IMR-90 (cell line): Measurements from ENCODE around the gene WDR90. TPM values are rescaled to one million over a fixed set of nuclear protein-coding genes. Genes with fewer than 3 reads are reported as not detected.

Experiments
- ATAC-seq: fragments of 200-7000 bp; cut with Tn5 transposase; 2 replicates; pipeline ENCODE4 v1.9.1; 2020; ENCODE audit warnings: low read depth, mild to moderate bottlenecking, moderate library complexity
- BruUV-seq: library from RNA; stranded (reverse); fragments of 400-500 nt; replicated peaks from 2 replicates; lab custom pipeline; 2021; lab: Mats Ljungman, UMichigan
- CTCF ChIA-PET: fragments of 300-600 bp; formaldehyde crosslinking; extraction: SDS; loops from one replicate; lab custom pipeline; 2021; ENCODE audit warnings: antibody characterized with exemption; lab: Yijun Ruan, JAX
- POLR2A ChIA-PET: fragments of 300-600 bp; sonication (Branson Sonifier 250); formaldehyde crosslinking; loops from one replicate; lab custom pipeline; 2022; ENCODE audit warnings: antibody characterized with exemption; ENCODE audit not compliant: unreplicated experiment; lab: Charles Lee
- DNase-seq: peaks from one replicate; pipeline ENCODE4 v3.0.0; 2013
- H2AFZ ChIP-seq: replicated peaks from 2 replicates; pipeline ENCODE3; 2013; ENCODE audit warnings: low read length, mild to moderate bottlenecking; ENCODE audit not compliant: poor library complexity
- H2AK5ac ChIP-seq: 2 replicates; pipeline ENCODE4 v1.6.1; 2013; ENCODE audit warnings: low read depth, low read length, inconsistent platforms
- H2AK9ac ChIP-seq: replicated peaks from 2 replicates; pipeline ENCODE3; 2013; ENCODE audit warnings: mild to moderate bottlenecking, low read depth, low read length, moderate library complexity; ENCODE audit not compliant: poor library complexity
- H2BK120ac ChIP-seq: 2 replicates; pipeline ENCODE4 v1.6.1; 2013; ENCODE audit warnings: low read depth, low read length, inconsistent platforms
- H2BK15ac ChIP-seq: 3 replicates; pipeline ENCODE4 v1.6.1; 2013; ENCODE audit warnings: low read depth, low read length, inconsistent platforms
- H2BK20ac ChIP-seq: 2 replicates; pipeline ENCODE4 v1.6.1; 2013; ENCODE audit warnings: low read depth, mild to moderate bottlenecking, inconsistent platforms, low read length, moderate library complexity
- H2BK5ac ChIP-seq: 2 replicates; pipeline ENCODE4 v1.6.1; 2013; ENCODE audit warnings: mild to moderate bottlenecking, low read depth, low read length, inconsistent platforms; ENCODE audit not compliant: poor library complexity, severe bottlenecking
- H3K14ac ChIP-seq: replicated peaks from 2 replicates; pipeline ENCODE4 v1.6.1; 2013; ENCODE audit warnings: low read depth, low read length, inconsistent platforms
- H3K18ac ChIP-seq: 2 replicates; pipeline ENCODE4 v1.6.1; 2013; ENCODE audit warnings: low read depth, low read length, control low read depth
- H3K23ac ChIP-seq: 2 replicates; pipeline ENCODE4 v1.6.1; 2013; ENCODE audit warnings: low read depth, low read length, inconsistent platforms
- H3K27ac ChIP-seq: 2 replicates; pipeline ENCODE4 v1.5.1; 2013; ENCODE audit warnings: mild to moderate bottlenecking, control low read depth, low read length; ENCODE audit not compliant: insufficient read depth
- H3K27me3 ChIP-seq: 2 replicates; pipeline ENCODE4 v1.6.1; 2013; ENCODE audit warnings: low read length; ENCODE audit not compliant: control insufficient read depth, insufficient read depth
- H3K36me3 ChIP-seq: 2 replicates; pipeline ENCODE4 v1.6.1; 2013; ENCODE audit warnings: low read length, mixed read lengths; ENCODE audit not compliant: control insufficient read depth, insufficient read depth
- H3K4ac ChIP-seq: 2 replicates; pipeline ENCODE4 v1.6.1; 2013; ENCODE audit warnings: low read depth, low read length, inconsistent platforms
- H3K4me1 ChIP-seq: 2 replicates; pipeline ENCODE4 v1.6.1; 2013; ENCODE audit warnings: low read length, mixed read lengths; ENCODE audit not compliant: control insufficient read depth, insufficient read depth
- H3K4me2 ChIP-seq: 2 replicates; pipeline ENCODE4 v1.6.1; 2013; ENCODE audit warnings: low read depth, mild to moderate bottlenecking, control low read depth, low read length, moderate library complexity
- H3K4me3 ChIP-seq: 2 replicates; pipeline ENCODE4 v1.5.1; 2013; ENCODE audit warnings: low read depth, mild to moderate bottlenecking, control low read depth, low read length, moderate library complexity; ENCODE audit not compliant: insufficient read depth
- H3K56ac ChIP-seq: 2 replicates; pipeline ENCODE4 v1.6.1; 2013; ENCODE audit warnings: low read length, inconsistent platforms; ENCODE audit not compliant: insufficient read depth; ENCODE audit errors: extremely low read depth
- H3K79me1 ChIP-seq, 2 experiments: 2 replicates each; pipeline ENCODE4 v1.6.1; 2013; ENCODE audit warnings: low read length in 2 of 2, inconsistent platforms in 1 of 2, low read depth in 1 of 2
- H3K9ac ChIP-seq: 2 replicates; pipeline ENCODE4 v1.6.1; 2013; ENCODE audit warnings: low read depth, low read length, control low read depth
- H3K9me1 ChIP-seq: 2 replicates; pipeline ENCODE4 v1.6.1; 2013; ENCODE audit warnings: low read length, inconsistent platforms; ENCODE audit not compliant: insufficient read depth
- H3K9me3 ChIP-seq: 2 replicates; pipeline ENCODE4 v1.6.1; 2013; ENCODE audit warnings: low read length; ENCODE audit not compliant: control insufficient read depth, insufficient read depth
- H4K20me1 ChIP-seq: 2 replicates; pipeline ENCODE4 v1.6.1; 2013; ENCODE audit warnings: low read length, inconsistent platforms; ENCODE audit not compliant: insufficient read depth
- H4K5ac ChIP-seq: 2 replicates; pipeline ENCODE4 v1.6.1; 2013; ENCODE audit warnings: mild to moderate bottlenecking, low read depth, low read length, control low read depth
- H4K8ac ChIP-seq, 2 experiments: 2 replicates each; pipeline ENCODE4 v1.6.1; 2013; ENCODE audit warnings: low read depth in 2 of 2, low read length in 2 of 2, control low read depth in 1 of 2, inconsistent platforms in 1 of 2
- H4K91ac ChIP-seq: 2 replicates; pipeline ENCODE4 v1.6.1; 2013; ENCODE audit warnings: low read depth, low read length, inconsistent platforms; ENCODE audit not compliant: insufficient read depth
- CEBPB ChIP-seq: IDR thresholded peaks from 2 replicates; pipeline ENCODE4 v1.6.1; 2012; ENCODE audit warnings: low read depth, low read length, improper control_type of control experiment
- CTCF ChIP-seq: conservative IDR thresholded peaks from 2 replicates; pipeline ENCODE4 v1.5.1; 2012; ENCODE audit warnings: mild to moderate bottlenecking, low read depth, low read length, improper control_type of control experiment
- WGBS, 2 experiments: methylation state at CpG; one replicate each; pipeline versions ENCODE4 v1.1.5 to v1.1.7; 2013; ENCODE audit warnings: missing lambda C conversion rate in 2 of 2; ENCODE audit not compliant: insufficient read length in 1 of 2; ENCODE audit errors: extremely low coverage in 2 of 2; 5-methylcytosine and 5-hydroxymethylcytosine counted together
- dilution Hi-C: fragments of 300-500 bp; cut with HindIII; formaldehyde crosslinking; loops from one replicate; pipeline ENCODE4 v1.14.3; 2018; ENCODE audit warnings: low sequenced_read_pairs; ENCODE audit not compliant: unreplicated experiment
- in situ Hi-C: fragments of 300-500 bp; cut with MboI; formaldehyde crosslinking; loops from 3 replicates; pipeline ENCODE4 v1.14.3; 2019; ENCODE audit warnings: low sequenced_read_pairs, inconsistent platforms, mixed read lengths
- intact Hi-C: fragments of 100-400 bp; cut with micrococcal nuclease; formaldehyde crosslinking; loops from 2 replicates; pipeline ENCODE4 v1.10.0; 2022
- polyA plus RNA-seq, 3 experiments: library from polyadenylated mRNA; depleted of rRNA; stranded (reverse); fragments of >200 nt; gene quantifications; 2 replicates each; pipeline ENCODE4 v1.2.3, GENCODE V29; 2012; ENCODE audit warnings: low replicate concordance in 1 of 3
- total RNA-seq: library from RNA; depleted of rRNA; stranded (reverse); fragments of >200 nt; gene quantifications from 2 replicates; pipeline ENCODE4 v1.2.3, GENCODE V29; 2012

WDR90 gene
- total and polyA plus RNA-seq, 2 of the 4 experiments (the other 2 are of a cell fraction): 1.4 to 18.7 TPM

GRCh38 chr16:715477-716199, 66.5 kb downstream of the WDR90 start:
- H3K18ac ChIP-seq: no peak overlapping the region
- no peak overlapping the region for H2BK20ac ChIP-seq
- ChIA-PET CTCF (interaction anchor here (1.6 kb wide), 1 partner anchor 388 kb away, joined by 3 read pairs; no protein-coding TSS in a partner anchor), POLR2A (no interaction called here)
- no peaks in the 10 kb centered on the region for H3K9me1 ChIP-seq
- peak overlapping the region; percentile 70 for H3K4me3 ChIP-seq
- H3K4me2 ChIP-seq: peak overlapping the region; percentile 90
- H3K79me1 ChIP-seq: peaks cover 13 to 23% of the 10 kb centered on the region in 2 experiments
- H2AK9ac ChIP-seq: peak overlapping the region; percentile 94
- peaks cover 15% of the 10 kb centered on the region for H3K4me1 ChIP-seq
- H4K91ac ChIP-seq: no peak overlapping the region
- H3K36me3 ChIP-seq: no peaks in the 10 kb centered on the region
- WGBS, 2 experiments: 1% methylated on average over 45 of the region's 74 CpGs; no CpG with 5 or more reads in 1 of the 2 experiments
- dilution Hi-C loops (no loop called here), intact Hi-C loops (no loop called here), in situ Hi-C loops (loop anchor here (25.0 kb wide), 1 partner anchor 347 kb away; the partner anchor contains the start of gene SSTR5)
- ATAC-seq: peak; percentile 9
- no peak overlapping the region for H2BK5ac ChIP-seq
- no peaks in the 10 kb centered on the region for H3K9me3 ChIP-seq
- no peak overlapping the region for H2BK15ac ChIP-seq
- TF ChIP-seq CTCF: peak; percentile 38
- no peak for TF ChIP-seq CEBPB
- no peak overlapping the region for H3K14ac ChIP-seq
- no peak for DNase-seq
- peak overlapping the region; percentile 31; the same call in 1 of the 2 replicates for H3K23ac ChIP-seq
- peak overlapping the region; percentile 0; the same call in 1 of the 2 replicates for H2AK5ac ChIP-seq
- H4K5ac ChIP-seq: no peak overlapping the region
- no peak overlapping the region for H3K56ac ChIP-seq
- no TSS peak for BruUV-seq
- H3K4ac ChIP-seq: 0 out of 2 replicates have a peak overlapping the region, but pooled peaks have one; percentile 52
- H4K8ac ChIP-seq: peak overlapping the region in 1 of 2 experiments; percentile 68; a peak in 1 of 4 replicates
- peak overlapping the region; percentile 51; the same call in 1 of the 2 replicates for H3K9ac ChIP-seq
- H4K20me1 ChIP-seq: peaks cover 7% of the 10 kb centered on the region
- H2AFZ ChIP-seq: peak overlapping the region; percentile 77
- H3K27me3 ChIP-seq: no peaks in the 10 kb centered on the region
- no peak overlapping the region for H2BK120ac ChIP-seq
- H3K27ac ChIP-seq: no peak overlapping the region; the same call in 1 of the 2 replicates
